HUES64 (cell line): Measurements from ENCODE around the gene APOL4.
"Not testable (repeated sequence)": the region's sequence is repeated elsewhere in the genome, so short reads cannot be mapped to it uniquely, and the experiment has no call there.

Source experiments
- H3K27ac ChIP-seq: 2 replicates; pipeline ENCODE4 v1.7.0; 2013; ENCODE audit warnings: low read depth, low read length, inconsistent platforms
- H3K27me3 ChIP-seq: 2 replicates; pipeline ENCODE4 v1.6.1; 2013; ENCODE audit warnings: mild to moderate bottlenecking, low read length; ENCODE audit not compliant: insufficient read depth
- H3K36me3 ChIP-seq: 2 replicates; pipeline ENCODE4 v1.6.1; 2013; ENCODE audit warnings: mild to moderate bottlenecking, low read length; ENCODE audit not compliant: insufficient read depth
- H3K4me1 ChIP-seq: 2 replicates; pipeline ENCODE4 v1.6.1; 2013; ENCODE audit warnings: mild to moderate bottlenecking, low read length, moderate library complexity; ENCODE audit not compliant: insufficient read depth
- H3K4me3 ChIP-seq: 2 replicates; pipeline ENCODE4 v1.5.1; 2013; ENCODE audit warnings: mild to moderate bottlenecking, low read length, moderate library complexity
- H3K9ac ChIP-seq: 2 replicates; pipeline ENCODE4 v1.6.1; 2013; ENCODE audit warnings: mild to moderate bottlenecking, low read depth, low read length
- H3K9me3 ChIP-seq: 2 replicates; pipeline ENCODE4 v1.6.1; 2013; ENCODE audit warnings: low read depth, low read length; ENCODE audit not compliant: insufficient read depth
- WGBS: fragments of 150-250, 120-280 bp; methylation state at CpG from one replicate; pipeline ENCODE4 v1.1.7; 2013; ENCODE audit warnings: missing lambda C conversion rate; 5-methylcytosine and 5-hydroxymethylcytosine counted together

Gene APOL4

DNA sequence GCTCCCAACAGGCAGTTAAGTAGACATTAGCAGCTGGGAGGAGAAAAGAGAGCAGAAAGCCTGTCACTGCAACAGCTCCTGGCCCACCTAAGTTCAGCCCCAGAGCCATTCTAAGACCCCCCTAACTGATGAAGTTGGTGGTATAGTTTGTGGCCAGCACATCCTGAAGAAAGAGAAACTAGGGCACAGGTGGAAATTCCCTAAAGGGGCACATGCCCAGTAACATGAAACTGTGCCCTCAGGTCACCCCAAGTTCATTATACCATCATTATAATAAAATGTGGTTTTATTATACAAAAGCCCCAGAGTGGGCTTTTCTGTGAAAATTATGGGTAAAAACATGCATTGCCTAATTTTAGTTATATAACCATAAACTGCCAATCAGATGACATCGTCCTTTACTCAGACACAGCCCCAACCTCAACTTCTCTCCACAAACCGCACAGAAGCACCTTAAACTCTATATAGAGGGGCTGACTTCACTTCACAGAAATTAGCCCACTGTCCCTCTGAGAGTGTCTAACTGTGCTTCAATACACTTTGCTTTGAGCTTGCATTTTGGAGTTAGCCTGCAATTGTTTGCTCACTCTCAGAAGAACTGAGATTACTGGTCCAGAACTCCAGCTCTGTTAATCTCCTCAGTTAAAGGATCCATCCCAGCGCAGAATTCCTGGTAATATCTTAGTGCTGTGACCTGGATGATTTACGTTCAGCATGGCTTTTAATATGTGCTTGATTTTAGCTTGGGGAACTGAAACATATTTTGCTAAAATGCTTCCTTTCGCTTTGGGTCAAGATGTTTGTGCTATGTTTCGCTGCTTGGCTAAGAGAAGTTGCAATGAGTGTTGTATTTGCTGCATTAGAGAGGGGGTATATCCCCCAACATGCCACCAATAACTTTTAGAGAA lies 39.2 kb downstream of the APOL4 start:
- H3K4me3 ChIP-seq, result no peak overlapping the region
- no peak overlapping the region for H3K9ac ChIP-seq
- H3K36me3 ChIP-seq, result no peaks in the 10 kb centered on the region
- H3K27ac ChIP-seq, result no peak overlapping the region
- H3K4me1 ChIP-seq, result peaks cover 2% of the 10 kb centered on the region
- no peaks in the 10 kb centered on the region for H3K9me3 ChIP-seq
- 95% methylated on average over 6 of the region's 6 CpGs for WGBS
- H3K27me3 ChIP-seq, result no peaks in the 10 kb centered on the region

DNA sequence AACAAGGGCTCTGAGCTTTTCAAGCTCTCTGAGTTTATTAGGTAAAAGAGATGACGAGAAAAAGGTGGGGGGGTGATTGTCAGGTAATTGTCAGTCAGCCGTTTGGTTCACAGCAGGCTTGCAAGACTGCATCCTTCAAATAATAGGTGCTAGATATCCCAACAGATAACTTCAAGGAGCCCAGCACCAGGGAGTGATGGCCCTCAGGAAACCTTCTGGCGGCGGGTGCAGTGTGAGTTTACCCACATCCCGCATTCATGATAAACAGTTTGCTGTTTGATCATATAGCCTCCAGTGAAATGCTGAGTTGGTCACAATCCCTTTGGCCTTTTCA lies 39.8 kb downstream of the APOL4 start:
- H3K4me1 ChIP-seq, H3K9me3 ChIP-seq, H3K27ac ChIP-seq, H3K4me3 ChIP-seq, H3K9ac ChIP-seq, H3K27me3 ChIP-seq, H3K36me3 ChIP-seq: not testable (repeated sequence)
- WGBS, result 61% methylated on average over 5 of the region's 5 CpGs

DNA sequence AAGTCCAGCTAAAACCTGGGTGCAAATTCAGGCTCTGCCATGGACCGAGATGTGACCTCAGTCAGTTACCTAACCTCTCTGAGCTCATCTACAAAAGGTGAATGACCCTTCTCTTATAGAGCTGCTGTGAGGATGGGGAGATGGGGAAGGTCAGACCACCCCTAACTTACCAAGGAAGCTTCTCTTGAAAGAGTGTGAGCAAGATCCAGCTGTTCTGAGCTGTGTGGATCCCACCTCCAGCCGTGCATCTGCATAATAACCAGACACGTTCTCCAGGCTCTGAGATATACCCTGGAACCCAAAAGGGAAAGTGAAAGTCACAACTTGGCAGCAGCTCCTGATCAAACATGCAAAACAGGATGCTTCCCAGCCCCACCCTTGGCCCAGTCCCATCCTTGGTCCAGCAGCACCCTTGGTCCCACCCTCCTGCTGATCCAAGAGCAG lies 41.1 kb downstream of the APOL4 start, which contains the start of gene APOL3:
Gene APOL3, minus strand, starts transcription at position 257 of the 444 bp plus-strand sequence. CDS start 11,700 bp downstream, outside the sequence.
- Histone ChIP-seq H3K4me1 (peaks cover 11% of the 10 kb centered on the region), H3K9ac (no peak within 1 kb of the TSS), H3K9me3 (no peaks in the 10 kb centered on the region), H3K27me3 (no peaks in the 10 kb centered on the region), H3K4me3 (no peak within 1 kb of the TSS), H3K36me3 (no peaks in the 10 kb centered on the region), H3K27ac (no peak within 1 kb of the TSS)
- WGBS, result 93% methylated on average over 3 of the region's 3 CpGs

DNA sequence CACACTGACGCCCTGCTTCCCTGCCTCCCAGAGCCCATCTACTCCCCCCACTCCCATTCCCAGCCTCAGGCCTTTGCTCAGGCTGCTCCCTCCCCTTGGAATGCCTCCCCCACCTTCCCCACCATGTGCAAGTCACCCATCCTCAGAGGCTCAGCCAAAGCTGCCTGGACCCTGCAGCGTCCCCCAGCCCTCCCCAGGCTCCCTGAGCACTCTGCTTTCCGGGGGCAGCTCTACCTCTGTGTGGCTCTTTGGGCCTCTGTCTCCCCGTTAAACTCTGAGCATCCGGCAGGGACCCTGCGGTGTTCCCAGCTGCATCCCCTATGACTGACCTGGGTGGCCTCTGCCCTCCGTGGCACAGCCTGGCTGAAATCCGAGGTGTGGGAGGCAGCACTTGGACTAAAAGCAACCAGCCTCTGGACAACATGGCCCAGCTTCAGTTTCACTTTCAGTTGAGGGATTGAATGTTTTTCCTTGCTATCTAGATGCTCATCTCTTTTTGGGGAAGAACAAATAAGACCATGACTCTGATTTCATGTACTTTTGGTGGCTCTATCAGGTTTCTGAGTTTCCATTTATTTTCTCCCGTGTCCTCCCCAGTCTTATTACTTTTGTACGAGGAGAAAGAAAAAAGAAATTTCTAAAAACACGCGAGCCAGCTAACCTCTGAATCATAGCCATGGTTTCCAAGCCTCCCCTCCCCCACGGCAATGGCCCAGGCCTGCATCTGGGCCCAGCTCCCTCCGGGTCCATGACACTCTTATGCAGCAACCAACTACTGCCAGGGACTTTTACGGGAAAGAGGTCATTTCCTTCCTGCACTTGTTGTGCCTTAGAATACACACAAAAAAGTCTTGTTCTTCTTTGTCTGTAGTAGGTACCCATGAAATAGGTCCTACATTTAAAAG lies 44.8 kb downstream of the APOL4 start:
- peak overlapping the region; percentile 38; the same call in 1 of the 2 replicates for H3K9ac ChIP-seq
- H3K4me3 ChIP-seq, result no peak overlapping the region
- 49% methylated on average over 15 of the region's 15 CpGs for WGBS

DNA sequence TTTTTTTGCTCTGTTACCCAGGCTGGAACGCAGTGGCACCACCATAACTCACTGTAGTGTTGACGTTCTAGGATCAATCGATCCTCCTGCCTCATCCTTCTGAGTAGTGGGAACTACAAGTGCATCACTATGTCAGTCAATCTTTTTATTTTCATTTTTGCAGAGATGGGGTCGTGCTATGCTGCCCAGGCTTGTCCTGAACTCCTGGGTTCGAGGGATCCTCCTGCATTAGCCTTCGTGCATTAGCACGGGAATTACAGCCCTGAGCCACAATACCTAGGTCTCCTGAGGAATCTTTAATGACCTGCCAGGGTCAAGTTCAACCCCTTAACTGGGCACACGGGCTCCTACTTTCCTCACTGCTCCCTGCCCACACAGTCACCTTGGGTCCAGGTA lies 45.5 kb downstream of the APOL4 start:
- Histone ChIP-seq H3K27ac (no peak overlapping the region), H3K27me3 (no peaks in the 10 kb centered on the region), H3K9ac (no peak overlapping the region), H3K36me3 (no peaks in the 10 kb centered on the region), H3K9me3 (no peaks in the 10 kb centered on the region), H3K4me3 (no peak overlapping the region), H3K4me1 (peaks cover 11% of the 10 kb centered on the region)
- WGBS, result 93% methylated on average over 8 of the region's 8 CpGs

More for the DNA sequence above, 44.8 kb downstream of the APOL4 start:
- Histone ChIP-seq H3K36me3 (no peaks in the 10 kb centered on the region), H3K27ac (peak overlapping the region; percentile 34; the same call in 1 of the 2 replicates), H3K27me3 (no peaks in the 10 kb centered on the region), H3K9me3 (no peaks in the 10 kb centered on the region), H3K4me1 (peaks cover 11% of the 10 kb centered on the region)

DNA sequence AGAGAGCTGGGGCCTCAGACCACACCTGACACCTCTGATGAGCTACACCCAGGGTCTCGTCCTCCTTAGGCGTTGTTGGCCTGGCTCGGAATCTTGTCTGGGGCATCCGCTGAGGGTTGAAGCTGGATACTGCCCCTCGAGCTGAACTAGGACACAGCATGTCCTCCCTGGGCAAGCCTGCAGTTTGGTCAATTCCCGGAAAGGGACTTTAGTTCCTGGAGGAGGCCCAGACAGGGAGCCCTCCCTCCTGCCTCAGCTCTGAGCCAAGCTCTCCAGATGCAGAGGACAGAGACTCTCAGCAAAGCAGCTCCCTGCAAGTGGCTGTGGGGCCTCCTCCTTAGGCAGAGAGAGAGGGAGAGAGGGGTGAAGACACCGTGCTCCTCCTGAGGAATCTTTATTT lies 45.9 kb downstream of the APOL4 start:
- no peaks in the 10 kb centered on the region for H3K27me3 ChIP-seq
- no peak overlapping the region for H3K27ac ChIP-seq
- WGBS, result 90% methylated on average over 6 of the region's 7 CpGs
- no peaks in the 10 kb centered on the region for H3K36me3 ChIP-seq
- no peaks in the 10 kb centered on the region for H3K9me3 ChIP-seq
- no peak overlapping the region for H3K9ac ChIP-seq
- peaks cover 11% of the 10 kb centered on the region for H3K4me1 ChIP-seq
- no peak overlapping the region for H3K4me3 ChIP-seq

DNA sequence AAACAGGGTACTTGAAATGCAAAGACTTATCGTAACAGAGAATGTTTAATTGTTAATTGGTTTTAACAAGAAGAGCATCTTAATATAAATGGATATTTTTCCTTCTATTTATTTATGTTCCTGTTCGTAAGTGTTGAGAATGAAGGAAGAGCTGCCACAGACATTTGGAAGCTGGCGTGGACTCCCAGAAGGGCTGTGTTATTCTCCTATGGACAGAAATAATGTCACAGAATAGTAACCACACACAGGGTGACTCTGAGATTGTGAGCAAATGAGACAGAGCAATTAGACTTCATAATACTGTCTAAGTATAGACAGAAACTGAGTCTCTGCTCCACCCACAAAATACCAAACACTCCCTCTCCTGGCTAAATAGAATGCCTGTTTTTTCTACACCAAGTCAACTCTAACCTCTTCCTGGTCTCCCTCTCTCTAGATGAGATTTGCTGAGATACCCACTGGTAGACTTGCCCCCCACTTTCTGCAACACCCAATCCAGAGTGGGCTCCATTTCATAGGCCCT lies 47.1 kb downstream of the APOL4 start:
- Histone ChIP-seq H3K36me3 (no peaks in the 10 kb centered on the region), H3K4me1 (peaks cover 11% of the 10 kb centered on the region), H3K4me3 (no peak overlapping the region), H3K27me3 (no peaks in the 10 kb centered on the region), H3K9me3 (no peaks in the 10 kb centered on the region), H3K27ac (no peak overlapping the region), H3K9ac (no peak overlapping the region)
- 92% methylated on average over 2 of the region's 3 CpGs for WGBS

DNA sequence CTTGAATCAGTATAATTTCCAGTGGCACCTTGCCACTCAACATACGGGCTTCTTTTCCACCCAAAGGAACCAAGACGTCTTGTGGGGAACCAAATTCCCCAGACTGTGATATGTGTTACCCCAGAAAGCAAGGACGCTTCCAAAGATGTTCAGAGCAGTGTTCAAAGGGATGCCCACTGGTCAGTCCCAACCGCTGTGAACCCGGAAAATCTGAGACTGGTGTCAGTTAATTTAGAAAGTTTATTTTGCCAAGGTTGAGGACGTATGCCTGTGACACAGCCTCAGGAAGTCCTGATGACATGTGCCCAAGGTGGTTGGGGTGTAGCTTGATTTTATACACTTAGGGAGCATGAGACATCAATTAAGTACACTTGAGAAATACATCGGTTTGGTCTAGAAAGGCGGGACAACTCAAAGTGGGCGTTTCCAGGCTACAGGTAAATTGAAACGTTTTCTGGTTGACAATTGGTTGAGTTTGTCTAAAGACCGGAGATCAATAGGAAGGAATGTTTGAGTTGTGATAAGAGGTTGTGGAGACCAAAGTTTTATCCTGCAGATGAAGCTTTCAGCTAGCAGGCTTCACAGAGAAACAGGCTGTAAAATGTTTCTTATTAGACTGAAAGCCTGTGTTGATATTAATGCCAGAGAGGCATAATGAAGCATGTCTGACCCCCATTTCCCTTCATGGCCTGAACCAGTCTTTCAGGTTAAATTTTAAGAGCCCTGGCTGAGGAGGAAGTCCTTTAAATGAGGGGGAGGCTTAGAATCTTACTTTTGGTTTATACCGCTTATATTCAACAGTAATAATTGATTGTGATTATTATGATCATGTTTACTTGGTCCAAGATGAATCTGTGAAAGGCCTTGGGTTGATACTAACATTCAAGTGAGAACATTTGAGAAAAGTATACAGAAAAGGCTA lies 47.8 kb downstream of the APOL4 start:
- H3K36me3 ChIP-seq, result no peaks in the 10 kb centered on the region
- H3K27me3 ChIP-seq, result no peaks in the 10 kb centered on the region
- peaks cover 11% of the 10 kb centered on the region for H3K4me1 ChIP-seq
- H3K9ac ChIP-seq, result no peak overlapping the region
- WGBS, result 90% methylated on average over 12 of the region's 12 CpGs
- no peak overlapping the region for H3K4me3 ChIP-seq
- H3K27ac ChIP-seq, result no peak overlapping the region
- no peaks in the 10 kb centered on the region for H3K9me3 ChIP-seq

DNA sequence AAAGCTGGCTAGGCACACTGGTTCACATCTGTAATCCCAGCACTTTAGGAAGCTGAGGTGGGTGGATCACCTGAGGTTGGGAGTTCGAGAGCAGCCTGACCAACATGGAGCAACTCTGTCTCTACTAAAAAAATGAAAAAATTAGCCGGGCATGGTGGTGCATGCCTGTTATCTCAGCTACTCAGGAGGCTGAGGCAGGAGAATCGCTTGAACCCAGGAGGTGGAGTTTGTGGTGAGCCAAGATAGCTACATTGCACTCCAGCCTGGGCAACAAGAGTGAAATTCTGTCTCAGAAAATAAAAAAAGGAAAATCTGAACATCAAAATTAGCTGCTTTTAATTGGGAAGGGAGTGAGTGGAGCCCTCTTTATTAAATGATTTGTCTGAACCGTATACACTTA lies 48.8 kb downstream of the APOL4 start:
- not testable (repeated sequence) for H3K27ac ChIP-seq, H3K9me3 ChIP-seq, H3K27me3 ChIP-seq, H3K36me3 ChIP-seq, H3K4me3 ChIP-seq, H3K9ac ChIP-seq
- peaks cover 11% of the 10 kb centered on the region for H3K4me1 ChIP-seq
- WGBS, result 87% methylated on average over 3 of the region's 4 CpGs

DNA sequence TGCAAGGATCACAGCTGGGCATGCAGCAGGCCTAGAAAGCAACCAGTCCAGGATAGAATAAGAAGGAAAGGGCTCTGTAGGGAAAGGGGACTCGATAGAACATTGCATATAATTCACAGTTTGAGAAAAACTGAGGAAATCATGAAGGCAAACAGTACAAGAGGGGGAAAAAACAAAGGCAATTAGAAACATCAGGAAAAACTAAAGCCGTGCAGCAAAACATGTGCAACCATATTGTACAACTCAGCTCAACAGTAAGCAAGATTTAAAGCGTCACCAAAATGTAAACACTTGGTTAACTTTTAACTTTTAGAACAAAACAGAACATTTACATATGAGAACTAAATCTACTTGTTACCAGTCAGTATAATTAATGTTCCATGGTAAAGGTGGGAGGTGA lies 49.5 kb downstream of the APOL4 start:
- H3K27me3 ChIP-seq, result no peaks in the 10 kb centered on the region
- 94% methylated on average over 3 of the region's 3 CpGs for WGBS
- H3K4me1 ChIP-seq, result peaks cover 6% of the 10 kb centered on the region
- H3K4me3 ChIP-seq, result no peak overlapping the region
- no peak overlapping the region for H3K27ac ChIP-seq
- no peak overlapping the region for H3K9ac ChIP-seq
- no peaks in the 10 kb centered on the region for H3K36me3 ChIP-seq
- no peaks in the 10 kb centered on the region for H3K9me3 ChIP-seq
